ENCODE measurements around the gene RTN4RL1. TPM values are rescaled to one million over a fixed set of nuclear protein-coding genes. Genes with fewer than 3 reads are reported as not detected.

Gene RTN4RL1
- total and polyA plus RNA-seq, 2 of the 13 experiments (the other 11 are each of a cell fraction or from before 2014, with no cell fraction given) = 0.01 TPM; not detected in 1

- TF ChIP-seq WIZ (CRISPR knock-in tag; IDR thresholded peaks at IDR 0.05) (0 out of 2 replicates have a peak, but pooled peaks have one; percentile 65), ZNF563 (CRISPR knock-in tag; IDR thresholded peaks at IDR 0.05) (no peak), MAF1 (CRISPR knock-in tag; IDR thresholded peaks at IDR 0.05; ENCODE audit: borderline replicate concordance) (no peak), ZBTB33 (CRISPR knock-in tag; IDR thresholded peaks at IDR 0.05) (no peak), ZNF24 (IDR thresholded peaks at IDR 0.05) (no peak; the same call in 1 of the 2 replicates), ZNF142 (CRISPR knock-in tag; IDR thresholded peaks at IDR 0.05) (no peak), ZNF317 (CRISPR knock-in tag; IDR thresholded peaks at IDR 0.05) (no peak), NCOA1 (CRISPR knock-in tag; IDR thresholded peaks at IDR 0.05) (no peak), CENPX (CRISPR knock-in tag; IDR thresholded peaks at IDR 0.05) (no peak), CBFB (CRISPR knock-in tag; IDR thresholded peaks at IDR 0.05) (no peak), CTCF (CRISPR knock-in tag; IDR thresholded peaks at IDR 0.05) (no peak), MAFG (CRISPR knock-in tag; IDR thresholded peaks at IDR 0.05) (no peak), HINFP (CRISPR knock-in tag; IDR thresholded peaks at IDR 0.05; ENCODE audit: low read depth) (no peak), ZSCAN21 (CRISPR knock-in tag; IDR thresholded peaks at IDR 0.05; ENCODE audit: borderline replicate concordance) (no peak)
Observed at GRCh38 chr17:1997927-1998742, 27.0 kb downstream of the RTN4RL1 start (continued).

Data from HepG2 (cell line).